Measurements from ENCODE around the gene ANTXRL. TPM values are rescaled to one million over a fixed set of nuclear protein-coding genes. Genes with fewer than 3 reads are reported as not detected.
"Not testable (repeated sequence)": the region's sequence is repeated elsewhere in the genome, so short reads cannot be mapped to it uniquely, and the experiment has no call there.

ANTXRL gene
- polyA plus RNA-seq, 3 donors: not detected

- DNase-seq: no peak
Measured at GRCh38 chr10:46254007-46254383, 32.8 kb upstream of the ANTXRL start.

- DNase-seq: no peak
Measured at GRCh38 chr10:46254467-46254866, 32.3 kb upstream of the ANTXRL start.

GRCh38 chr10:46255210-46255609, 31.6 kb upstream of the ANTXRL start:
- not testable (repeated sequence) for DNase-seq

DNA sequence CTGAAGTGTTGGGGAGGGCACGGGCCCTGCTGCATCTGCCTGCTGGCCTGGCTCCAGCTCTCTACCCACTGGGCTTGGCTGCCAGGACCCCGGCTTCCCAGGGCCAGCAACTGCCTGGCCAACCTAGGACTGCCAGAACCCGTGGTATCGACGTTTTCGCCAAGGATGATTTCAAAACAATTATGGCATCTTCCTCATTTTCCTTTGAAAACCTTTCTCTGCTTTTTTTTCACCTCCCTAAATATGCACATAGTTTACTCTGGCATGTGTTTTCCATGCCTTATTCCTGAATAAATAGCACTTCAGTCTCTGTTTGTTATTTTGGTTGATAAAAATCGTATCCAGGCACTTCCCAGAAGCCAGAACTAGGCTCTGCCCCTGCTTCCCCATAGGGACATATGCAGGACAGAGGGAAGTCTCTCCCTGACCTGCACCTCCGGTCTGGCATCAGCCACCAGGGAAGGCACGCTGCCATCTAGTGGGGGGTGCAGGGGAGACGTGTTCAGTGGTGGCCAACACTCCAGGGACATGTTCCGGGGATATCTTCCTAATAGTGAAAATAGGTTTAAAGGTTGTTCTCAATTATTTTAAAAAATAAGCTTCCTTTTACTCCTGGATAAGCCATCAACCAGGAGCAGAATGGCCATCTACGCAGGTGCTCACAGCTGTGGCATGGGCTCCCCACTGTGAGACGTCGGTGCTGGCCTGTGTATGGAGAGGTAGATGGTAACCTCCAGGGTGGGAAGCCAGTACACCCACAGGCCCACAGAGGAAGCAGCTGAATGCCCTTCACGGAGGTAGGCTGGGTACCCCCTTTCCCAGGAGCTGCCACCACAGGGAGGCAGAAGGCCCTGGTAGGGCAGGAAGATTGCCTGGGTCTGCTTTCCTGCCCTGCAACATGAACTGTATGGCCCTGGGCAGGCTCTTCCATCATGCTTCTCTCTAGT, 30.7 kb upstream of the ANTXRL start:
- DNase-seq: peak; percentile 21

DNA sequence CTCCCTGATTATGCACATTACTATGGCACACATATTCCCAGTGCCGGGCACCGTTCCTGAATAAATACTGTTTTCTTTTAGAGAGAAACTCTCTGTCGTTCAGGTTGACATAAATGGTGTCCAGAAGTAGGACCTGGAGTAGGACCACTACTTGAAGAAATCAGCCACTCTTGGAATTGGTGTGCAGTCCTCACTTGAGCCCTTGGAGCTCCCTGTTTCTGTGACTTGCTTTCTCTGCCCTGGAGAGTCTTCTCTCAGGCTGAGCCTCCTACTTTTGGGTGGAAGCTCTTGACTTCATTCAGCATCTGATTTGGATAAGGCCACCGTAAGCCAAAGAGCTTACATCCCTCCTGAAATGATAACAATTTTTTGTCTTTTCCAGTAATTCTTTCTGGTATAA, 29.7 kb upstream of the ANTXRL start:
- no peak for DNase-seq

GRCh38 chr10:46262906-46263560, 23.8 kb upstream of the ANTXRL start:
- DNase-seq: not testable (repeated sequence)

DNA sequence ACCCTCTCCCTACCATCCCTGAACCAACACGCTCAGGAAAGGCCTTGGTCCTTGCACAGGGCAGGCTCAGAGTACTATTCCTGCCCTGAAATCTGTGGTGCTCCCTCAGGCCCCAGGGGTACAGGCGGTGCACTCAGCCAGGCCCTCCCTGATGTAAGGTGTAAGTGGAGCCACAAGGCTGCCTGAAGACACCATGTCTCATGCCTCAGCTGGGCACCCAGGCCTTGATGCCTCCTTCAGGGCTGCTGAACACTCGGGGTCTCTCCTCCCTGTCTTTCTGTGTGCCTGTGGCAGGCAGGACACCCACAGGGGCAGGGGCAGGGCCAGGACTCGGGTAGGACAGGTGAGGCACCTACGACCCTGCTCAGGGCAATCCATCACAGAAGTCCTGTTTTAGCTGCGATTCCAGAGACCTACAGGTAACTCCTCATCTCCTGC, 22.9 kb upstream of the ANTXRL start:
- no peak for DNase-seq

DNA sequence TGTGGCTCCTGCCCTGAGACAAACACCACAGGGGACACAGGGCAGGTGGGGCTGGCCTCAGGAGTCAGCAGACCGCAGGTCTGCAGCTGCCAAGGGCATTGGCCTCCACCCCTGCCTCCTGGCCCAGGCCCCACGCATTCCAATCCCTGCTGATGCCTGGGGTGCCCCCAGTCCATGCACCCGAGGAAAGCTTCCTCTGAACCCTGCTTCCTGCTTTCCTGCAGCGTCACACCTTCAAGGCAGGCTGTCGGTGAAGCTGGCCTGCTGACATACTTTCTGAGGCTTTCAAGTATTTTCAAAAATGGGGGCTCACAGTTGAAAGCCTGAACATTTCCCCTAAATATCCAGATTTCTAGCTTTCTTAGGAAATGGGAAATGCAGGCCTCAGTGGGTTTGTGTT, 22.5 kb upstream of the ANTXRL start:
- DNase-seq: no peak

- DNase-seq: no peak
Measured at GRCh38 chr10:46264737-46265368, 21.9 kb upstream of the ANTXRL start.

- DNase-seq: not testable (repeated sequence)
Measured at GRCh38 chr10:46265566-46266305, 21.1 kb upstream of the ANTXRL start.

DNA sequence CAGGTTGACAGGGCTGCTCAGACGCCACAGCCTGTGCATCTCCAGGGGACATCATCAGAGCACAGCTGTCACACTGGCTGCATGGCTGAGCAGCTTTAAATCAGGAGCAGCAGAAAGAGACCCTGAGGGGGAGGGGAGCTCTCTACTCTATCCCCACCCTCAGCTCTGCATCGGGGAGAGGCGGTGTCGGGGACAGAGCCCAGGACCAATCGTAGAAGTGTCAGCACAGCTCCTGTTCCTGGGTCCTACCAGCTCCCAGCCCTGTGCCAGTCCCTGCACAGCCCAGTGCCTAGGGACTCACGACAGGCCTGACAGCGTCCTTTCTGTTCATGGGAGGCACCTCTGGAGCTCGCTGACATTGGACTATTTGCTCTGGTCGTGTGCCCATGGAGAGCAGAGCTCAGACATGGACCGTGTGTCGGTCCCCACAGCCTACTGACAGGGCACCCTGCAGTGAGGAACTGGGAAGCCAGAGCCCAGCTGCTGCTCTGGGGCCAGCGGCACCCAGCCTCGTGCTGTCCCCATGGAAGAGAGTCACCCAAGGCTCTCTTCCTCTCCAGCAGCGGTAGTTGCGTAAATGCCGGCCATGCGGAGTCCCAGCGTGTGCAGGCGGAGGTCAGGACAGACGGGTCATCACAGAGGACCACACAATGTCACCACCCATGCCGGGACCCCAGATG, 20.4 kb upstream of the ANTXRL start:
- DNase-seq: no peak

DNA sequence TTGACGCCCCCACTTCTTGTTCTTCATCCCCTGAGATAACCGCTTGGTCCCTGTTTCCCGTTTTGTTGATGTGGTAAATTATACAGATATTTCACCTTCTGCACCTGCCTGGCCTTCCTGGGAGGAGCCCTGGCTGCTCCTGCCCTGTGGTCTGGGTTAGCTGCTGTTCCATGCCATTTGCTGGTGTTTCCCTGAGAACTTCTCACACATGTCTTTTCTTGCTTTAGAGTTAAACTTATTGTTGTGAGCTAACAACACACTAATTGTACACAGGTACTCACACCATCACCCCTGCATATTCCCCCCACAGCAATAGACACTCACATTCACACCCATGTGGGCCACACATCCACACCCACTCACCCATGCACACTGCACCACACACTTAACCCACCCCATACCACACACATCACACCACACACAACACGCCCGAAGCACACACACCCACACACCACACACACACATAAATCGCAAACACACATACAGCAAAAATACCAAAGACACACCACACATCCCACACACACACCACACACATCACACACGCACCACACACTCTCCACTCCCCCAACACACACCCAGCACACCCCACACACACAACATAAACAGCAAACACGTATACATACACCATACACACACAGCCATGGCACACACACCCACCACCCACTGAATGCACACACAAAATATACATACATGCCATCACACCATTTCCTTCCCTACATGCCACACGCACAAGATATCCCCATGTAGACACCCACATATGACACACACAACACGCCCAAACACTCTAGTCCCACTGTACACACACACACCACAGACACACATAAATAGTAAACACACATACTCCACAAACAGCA, 19.4 kb upstream of the ANTXRL start:
- DNase-seq: no peak

DNA sequence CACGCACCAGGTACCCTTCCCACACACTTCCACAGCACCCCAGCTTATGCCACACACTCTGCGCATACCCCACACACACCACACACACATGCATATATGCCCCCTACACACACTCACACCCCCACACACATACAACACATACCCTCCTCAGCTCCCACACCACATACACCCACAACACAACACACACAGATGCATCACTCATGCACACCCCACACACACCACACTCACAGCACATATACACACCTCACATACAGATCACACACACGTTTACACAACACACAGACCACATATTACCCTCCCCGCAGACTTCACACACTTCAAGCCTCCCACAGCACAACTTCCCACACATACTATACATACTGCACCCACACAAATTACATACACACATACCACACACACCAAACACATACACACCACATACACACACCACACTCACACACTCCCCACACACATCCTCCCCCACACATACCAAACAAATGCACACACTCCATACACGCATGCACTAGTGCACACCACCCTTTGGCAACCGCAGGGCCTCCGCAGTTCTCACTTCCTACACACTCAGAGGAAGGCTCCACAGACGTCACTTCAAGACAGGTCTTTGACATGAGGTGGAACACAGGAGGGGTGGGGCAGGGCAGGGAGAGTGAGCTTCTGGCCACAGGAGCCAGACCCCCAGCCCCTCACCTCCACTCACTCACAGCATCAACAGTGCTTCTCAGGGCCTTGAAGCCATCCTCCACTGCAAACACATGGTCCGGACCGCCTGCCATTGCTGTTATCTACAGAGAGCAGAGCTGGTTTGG, 18.5 kb upstream of the ANTXRL start:
- no peak for DNase-seq

DNA sequence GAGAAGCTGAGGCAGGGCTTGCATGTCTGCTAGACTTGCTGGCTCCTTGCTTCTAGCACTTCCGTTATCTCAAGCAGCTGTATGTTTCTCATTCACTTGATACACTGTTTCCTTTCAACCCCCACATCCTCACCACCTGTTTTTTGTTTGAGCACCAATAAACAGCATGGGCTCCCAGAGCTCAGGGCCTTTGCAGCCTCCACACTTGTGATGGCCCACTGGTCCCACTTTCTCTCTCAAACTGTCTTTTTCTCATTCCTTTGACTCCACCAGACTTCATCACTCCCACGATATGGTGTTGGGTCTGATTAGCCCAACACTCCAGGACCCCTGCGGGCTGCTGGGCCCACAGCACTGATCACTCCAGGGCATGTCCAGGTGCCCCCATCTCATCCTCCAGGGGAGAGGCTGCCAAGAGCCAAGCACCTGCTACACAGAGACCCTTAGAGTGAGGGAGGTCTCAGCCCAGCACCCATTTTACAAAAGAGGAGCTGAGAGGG, 17.2 kb upstream of the ANTXRL start:
- DNase-seq: not testable (repeated sequence)

DNA sequence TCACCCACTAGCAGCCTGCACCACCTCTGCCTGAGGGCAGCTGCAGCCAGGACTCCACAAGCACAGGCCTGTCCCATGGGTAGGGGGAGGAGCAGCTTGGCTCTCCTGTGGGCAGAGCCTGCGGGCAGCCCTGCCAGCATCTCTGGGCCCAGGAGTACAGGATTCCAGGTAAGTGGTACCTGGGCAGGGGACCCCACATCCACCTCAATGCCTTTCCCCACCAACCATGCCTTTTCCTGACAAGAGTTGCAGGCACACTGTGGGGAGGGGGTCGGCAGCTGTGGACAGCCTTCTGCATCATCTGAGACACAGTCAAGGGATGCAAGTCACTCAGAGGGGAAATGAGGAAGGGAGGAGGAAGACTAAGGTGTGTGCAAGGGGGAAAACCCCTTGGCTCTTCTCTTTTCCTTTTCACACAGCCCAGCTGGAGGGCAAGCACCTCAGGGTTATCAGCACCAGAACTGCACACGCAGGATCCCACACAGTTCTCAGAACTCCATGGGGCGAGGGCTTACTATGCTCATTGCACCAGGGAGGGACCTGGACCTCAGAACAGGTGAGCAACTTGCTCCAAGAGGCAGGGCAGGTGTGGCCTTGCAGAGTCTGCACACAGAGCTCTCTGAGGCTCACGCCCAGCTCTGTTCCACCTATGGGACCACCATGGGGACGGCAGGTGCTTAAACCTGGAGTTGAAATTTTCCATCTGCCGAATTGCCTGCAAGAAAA, 16.5 kb upstream of the ANTXRL start:
- no peak for DNase-seq

- not testable (repeated sequence) for DNase-seq
Measured at GRCh38 chr10:46270963-46271530, 15.8 kb upstream of the ANTXRL start.

- DNase-seq: not testable (repeated sequence)
Measured at GRCh38 chr10:46271795-46272499, 14.8 kb upstream of the ANTXRL start.
